ENCODE measurements around the gene SORCS2. TPM values are rescaled to one million over a fixed set of nuclear protein-coding genes. Genes with fewer than 3 reads are reported as not detected.

The SORCS2 gene
- total RNA-seq, 6 experiments from 2014 or later = 0.18 to 6.2 (median 3.1) TPM

- intact Hi-C loops (cut with DNase I) = no loop called here
- no peak overlapping the region for H3K27ac ChIP-seq
Observed at GRCh38 chr4:7411491-7411890, 219.2 kb downstream of the SORCS2 start.

GRCh38 chr4:7411896-7412553 lies 219.7 kb downstream of the SORCS2 start:
- peak; percentile 9 to 33 (median 22) for DNase-seq

More at GRCh38 chr4:7411491-7411890, 219.2 kb downstream of the SORCS2 start:
- 86% methylated on average over 1 of the region's 1 CpG for WGBS (ENCODE audit: insufficient coverage, low coverage, low lambda C conversion rate, missing lambda C conversion rate)
- Histone ChIP-seq H3K27me3 (no peaks in the 10 kb centered on the region), H3K4me3 (no peak overlapping the region), H3K9me3 (peaks cover 0 to 4% (median 0%) of the 10 kb centered on the region in 4 donors), H3K36me3 (no peaks in the 10 kb centered on the region), H3K4me1 (no peaks in the 10 kb centered on the region)
- no peak for DNase-seq
- TF ChIP-seq CTCF (IDR thresholded peaks at IDR 0.05) = no peak
- no peak for TF ChIP-seq POLR2A (IDR thresholded peaks at IDR 0.05)
- no peak for ATAC-seq

GRCh38 chr4:7412554-7412912 lies 220.2 kb downstream of the SORCS2 start:
- Histone ChIP-seq H3K27me3 (no peaks in the 10 kb centered on the region), H3K4me1 (no peaks in the 10 kb centered on the region), H3K4me3 (no peak overlapping the region), H3K36me3 (no peaks in the 10 kb centered on the region), H3K9me3 (peaks cover 0 to 4% (median 0%) of the 10 kb centered on the region in 4 donors), H3K27ac (no peak overlapping the region)
- DNase-seq (peak; percentile 9 to 35 (median 27)), ATAC-seq (peak in 1 of 4 donors; percentile 31)
- 100% methylated on average over 1 of the region's 4 CpGs for WGBS (ENCODE audit: insufficient coverage, low coverage, low lambda C conversion rate, missing lambda C conversion rate)
- TF ChIP-seq POLR2A (IDR thresholded peaks at IDR 0.05) = no peak
- intact Hi-C loops (cut with DNase I) = no loop called here

More at GRCh38 chr4:7411896-7412553, 219.7 kb downstream of the SORCS2 start:
- peaks cover 0 to 4% (median 0%) of the 10 kb centered on the region in 4 donors for H3K9me3 ChIP-seq
- no peaks in the 10 kb centered on the region for H3K4me1 ChIP-seq
- no peak for TF ChIP-seq POLR2A (IDR thresholded peaks at IDR 0.05)
- no peak for TF ChIP-seq CTCF (IDR thresholded peaks at IDR 0.05)
- intact Hi-C loops (cut with DNase I) = no loop called here
- peak in 1 of 4 donors; percentile 44 for ATAC-seq
- no peak overlapping the region for H3K27ac ChIP-seq
- H3K36me3 ChIP-seq = no peaks in the 10 kb centered on the region
- 65% methylated on average over 7 of the region's 12 CpGs for WGBS (ENCODE audit: insufficient coverage, low coverage, low lambda C conversion rate, missing lambda C conversion rate)
- no peaks in the 10 kb centered on the region for H3K27me3 ChIP-seq
- no peak overlapping the region for H3K4me3 ChIP-seq

- Histone ChIP-seq H3K27ac (no peak overlapping the region), H3K4me1 (no peaks in the 10 kb centered on the region), H3K9me3 (no peaks in the 10 kb centered on the region), H3K27me3 (no peaks in the 10 kb centered on the region), H3K36me3 (no peaks in the 10 kb centered on the region), H3K4me3 (no peak overlapping the region)
- 71% methylated on average over 7 of the region's 9 CpGs for WGBS (ENCODE audit: insufficient coverage, low coverage, low lambda C conversion rate, missing lambda C conversion rate)
- DNase-seq = no peak
- ATAC-seq = no peak
- intact Hi-C loops (cut with DNase I) = no loop called here
- no peak for TF ChIP-seq POLR2A (IDR thresholded peaks at IDR 0.05)
- no peak for TF ChIP-seq CTCF (IDR thresholded peaks at IDR 0.05)
Observed at GRCh38 chr4:7414046-7414445, 221.7 kb downstream of the SORCS2 start.

GRCh38 chr4:7414736-7415510 lies 222.6 kb downstream of the SORCS2 start:
- DNase-seq = no peak
- H3K36me3 ChIP-seq = no peaks in the 10 kb centered on the region
- WGBS (ENCODE audit: insufficient coverage, low coverage, low lambda C conversion rate, missing lambda C conversion rate) = 35% methylated on average over 9 of the region's 12 CpGs
- no peak for ATAC-seq
- TF ChIP-seq POLR2A (IDR thresholded peaks at IDR 0.05) = no peak
- no peak for TF ChIP-seq CTCF (IDR thresholded peaks at IDR 0.05)
- H3K27ac ChIP-seq = no peak overlapping the region
- H3K4me3 ChIP-seq = no peak overlapping the region
- H3K9me3 ChIP-seq = no peaks in the 10 kb centered on the region
- H3K4me1 ChIP-seq = no peaks in the 10 kb centered on the region
- intact Hi-C loops (cut with DNase I) = no loop called here
- no peaks in the 10 kb centered on the region for H3K27me3 ChIP-seq

Measured in right lobe of liver (tissue), 6 donors.